GM21360 (cell line): ENCODE data around the gene MTCL1.

Experiments
- ATAC-seq: cut with Tn5 transposase; IDR thresholded peaks from one replicate; pipeline ENCODE4 v1.9.1; 2021; ENCODE audit warnings: mild to moderate bottlenecking, moderate library complexity; ENCODE audit not compliant: unreplicated experiment

The MTCL1 gene

DNA sequence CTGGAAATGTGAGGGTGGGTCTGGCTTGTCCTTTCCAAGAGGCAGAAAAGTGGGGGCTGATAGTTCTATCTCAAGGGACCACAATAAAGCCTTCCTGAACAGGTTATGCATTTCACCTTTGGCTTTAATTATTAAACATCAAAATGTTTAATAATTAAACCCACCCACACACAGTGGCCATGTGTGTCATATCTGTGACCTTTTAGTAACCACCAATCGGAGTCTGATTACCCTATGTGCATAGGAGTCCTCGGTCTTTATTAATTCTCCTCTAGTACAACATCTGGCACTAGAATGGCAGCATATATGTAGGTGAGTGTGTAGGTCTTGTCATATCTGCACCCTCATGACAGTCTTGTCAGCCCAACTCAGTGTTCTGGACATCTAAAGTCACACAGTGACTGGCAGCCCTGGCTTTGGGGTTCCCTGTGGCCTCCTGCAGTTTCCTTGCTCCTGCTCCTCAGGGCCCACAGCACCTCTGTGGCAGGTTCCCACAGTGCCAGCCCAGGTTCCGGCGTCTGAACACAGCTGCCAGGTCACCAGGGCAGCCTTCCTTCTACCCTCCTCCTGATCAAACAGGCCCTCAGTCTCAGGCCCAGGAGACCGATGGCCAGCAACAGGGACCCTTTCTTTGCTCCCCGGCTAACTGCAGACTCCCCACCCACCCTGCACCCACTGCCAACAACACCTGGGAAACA lies 100.9 kb downstream of the MTCL1 start:
- ATAC-seq = no peak

DNA sequence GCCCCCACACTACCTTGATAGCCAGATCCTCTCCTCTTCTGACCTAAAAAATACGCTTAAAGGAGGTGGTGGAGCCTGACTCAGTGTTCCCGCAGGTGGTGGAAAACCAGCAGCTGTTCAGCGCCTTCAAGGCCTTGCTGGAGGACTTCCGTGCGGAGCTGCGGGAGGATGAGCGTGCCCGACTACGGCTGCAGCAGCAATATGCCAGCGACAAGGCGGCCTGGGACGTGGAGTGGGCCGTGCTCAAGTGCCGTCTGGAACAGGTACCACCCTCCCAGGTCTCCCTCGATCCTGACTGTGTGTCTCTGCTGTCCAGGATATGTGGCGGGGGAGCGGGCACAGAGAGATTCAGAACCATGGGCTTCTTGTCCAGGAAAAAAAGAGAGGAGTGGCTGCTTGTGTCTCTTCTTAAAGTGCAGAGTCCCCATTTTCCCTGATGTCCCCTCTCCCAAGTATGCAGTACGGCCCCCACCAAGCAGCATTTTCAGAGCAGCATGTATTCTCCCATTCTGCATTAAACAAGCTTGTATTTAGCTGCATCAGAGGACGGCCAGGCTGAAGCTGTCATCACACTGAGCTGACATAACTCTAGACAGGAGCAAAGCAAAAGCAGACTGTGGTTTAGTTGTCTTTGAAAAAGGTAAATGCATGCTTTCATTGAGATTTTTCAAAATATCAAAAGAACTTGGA lies 101.6 kb downstream of the MTCL1 start:
- ATAC-seq = no peak

DNA sequence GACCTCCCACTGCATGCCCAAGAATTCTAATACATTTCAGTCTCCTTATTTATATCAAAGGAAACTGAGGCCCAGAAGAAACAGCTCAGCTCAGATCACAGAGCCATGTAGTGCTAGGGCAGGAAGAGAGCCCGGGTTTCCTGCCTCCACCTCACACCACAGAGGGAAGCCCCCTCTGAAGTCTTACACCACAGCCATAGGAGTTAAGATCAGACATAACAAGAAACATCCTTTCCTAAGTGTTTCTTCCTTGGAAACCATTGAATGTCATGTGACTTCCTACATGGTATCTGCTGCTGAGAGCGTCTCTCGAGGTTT lies 102.1 kb downstream of the MTCL1 start:
- no peak for ATAC-seq

DNA sequence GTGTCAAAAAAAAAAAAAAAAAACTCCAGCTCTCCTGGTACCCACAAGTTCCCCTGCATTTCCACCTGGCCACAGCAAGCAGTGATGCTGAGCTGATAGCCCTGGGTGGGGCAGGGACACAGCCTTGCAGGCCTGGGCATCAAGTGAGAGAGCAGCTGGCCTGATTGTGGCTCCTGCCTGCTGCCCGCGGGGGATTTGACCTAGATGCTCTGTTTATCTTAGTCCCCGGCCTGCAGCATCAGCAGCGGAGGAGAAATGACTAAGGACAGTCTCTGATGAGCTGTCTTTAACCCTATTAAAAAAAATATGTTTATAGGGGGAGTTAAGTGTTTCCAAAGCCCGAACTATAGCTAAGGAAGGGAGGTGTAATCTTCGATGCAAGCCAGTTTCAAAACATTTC lies 102.6 kb downstream of the MTCL1 start:
- no peak for ATAC-seq

DNA sequence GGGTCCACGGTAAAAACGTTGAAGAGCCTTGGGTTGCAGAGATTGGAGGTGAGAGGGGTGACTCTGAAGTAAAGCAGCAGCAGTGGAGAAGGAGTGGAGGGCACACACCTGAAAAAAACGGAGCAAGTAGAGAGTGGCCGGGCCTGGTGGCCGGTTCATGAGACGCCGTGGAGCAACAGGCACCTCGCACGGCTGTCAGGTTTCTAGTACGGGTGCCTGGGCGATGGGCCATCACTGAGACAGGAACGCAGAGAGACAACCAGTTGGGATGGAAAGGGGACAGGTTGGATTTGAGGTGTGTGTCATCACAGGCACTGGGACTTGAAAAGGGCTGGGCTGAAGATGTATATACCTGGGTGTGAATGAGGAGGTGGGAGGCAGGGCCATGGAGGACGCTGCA lies 104.2 kb downstream of the MTCL1 start:
- ATAC-seq = no peak

DNA sequence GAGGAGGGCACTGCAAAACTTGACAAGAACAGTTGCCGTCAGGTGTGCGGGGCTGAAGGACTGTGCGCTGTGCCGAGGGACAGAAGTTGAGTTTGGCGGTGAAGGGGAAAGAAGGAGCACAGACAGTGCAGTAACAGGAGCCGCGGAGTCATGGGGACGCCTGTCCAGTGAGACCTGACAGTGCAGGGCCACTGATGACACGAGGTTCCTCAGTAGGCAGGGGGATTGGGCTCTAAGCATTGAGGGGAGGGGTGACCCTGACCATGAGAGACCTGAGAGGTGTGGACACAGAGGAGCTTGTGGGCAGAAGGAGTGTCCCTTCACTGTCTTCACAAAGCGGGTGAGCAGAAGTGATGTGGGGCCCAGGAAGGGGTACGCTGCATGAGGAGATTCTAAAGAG lies 104.8 kb downstream of the MTCL1 start:
- no peak for ATAC-seq

DNA sequence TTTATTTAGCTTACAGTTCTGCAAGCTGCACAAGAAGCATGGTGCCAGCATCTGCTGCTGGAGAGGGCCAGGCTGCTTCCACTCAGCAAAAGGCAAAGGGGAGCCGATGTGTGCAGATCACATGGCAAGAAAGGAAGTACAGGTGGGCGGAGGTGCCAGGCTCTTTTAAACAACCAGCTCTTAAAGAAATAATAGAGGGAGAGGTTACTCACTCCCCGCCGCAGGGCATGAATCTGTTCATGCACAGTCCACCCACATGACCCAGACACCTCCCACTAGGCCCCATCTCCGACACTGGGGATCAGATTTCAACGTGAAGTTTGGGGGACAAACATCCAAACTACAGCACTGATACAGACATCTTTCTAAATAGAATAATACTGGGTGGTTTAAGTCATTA lies 105.8 kb downstream of the MTCL1 start:
- ATAC-seq = no peak

DNA sequence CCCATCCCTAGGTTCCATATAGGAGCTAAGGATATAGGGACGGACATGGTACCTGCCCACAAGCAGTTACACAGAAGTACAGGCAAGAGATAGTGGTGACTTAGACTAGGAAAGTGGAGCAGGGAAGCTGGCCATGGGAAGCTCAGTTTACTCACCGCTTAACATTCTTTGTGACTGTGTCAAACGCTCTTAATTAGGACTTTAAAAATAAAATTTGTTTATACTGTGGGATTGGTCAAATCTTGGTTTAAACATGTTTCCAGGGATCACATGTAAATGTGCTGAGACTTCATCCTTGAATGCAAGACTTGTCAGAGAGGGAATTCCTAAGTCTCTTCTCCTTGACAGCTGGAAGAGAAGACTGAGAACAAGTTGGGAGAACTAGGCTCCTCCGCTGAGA lies 107.3 kb downstream of the MTCL1 start:
- no peak for ATAC-seq

DNA sequence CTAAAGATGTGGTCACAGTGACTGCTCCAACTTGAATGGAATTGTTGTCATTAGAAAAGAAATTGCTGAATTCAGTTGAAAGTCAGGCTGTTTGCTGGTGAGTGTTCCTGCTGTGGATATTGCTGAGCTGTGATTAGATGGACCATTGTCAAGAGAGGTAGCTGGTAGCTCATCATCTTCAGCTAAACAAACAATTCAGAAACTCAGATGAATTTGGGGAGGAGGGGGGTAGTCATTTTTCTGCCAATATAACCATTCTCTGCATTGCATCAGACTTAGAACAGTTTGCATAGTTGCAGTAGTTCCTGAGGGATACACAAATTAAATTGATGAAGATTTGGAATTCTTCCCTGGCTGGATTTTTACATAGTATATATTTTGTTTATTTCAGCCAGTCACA lies 108.3 kb downstream of the MTCL1 start:
- ATAC-seq = no peak

DNA sequence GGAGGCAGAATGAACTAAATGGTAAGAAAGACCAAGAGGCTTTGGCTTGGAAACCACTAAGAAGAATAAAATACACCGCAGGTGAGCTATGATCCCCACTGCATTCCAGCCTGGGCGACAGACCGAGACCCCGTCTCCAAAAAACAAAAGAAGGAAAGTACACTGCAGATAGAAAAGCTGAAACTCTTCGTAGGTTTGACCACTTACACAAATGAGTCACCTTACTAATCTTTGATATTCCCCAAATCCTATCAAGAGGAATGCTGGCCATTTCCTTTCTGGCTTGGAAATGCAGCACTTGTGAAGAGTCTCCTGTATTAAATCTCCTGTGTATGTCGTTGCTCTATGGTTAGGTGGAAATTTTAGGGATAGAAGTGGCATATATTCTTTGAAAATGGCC lies 108.8 kb downstream of the MTCL1 start:
- no peak for ATAC-seq

DNA sequence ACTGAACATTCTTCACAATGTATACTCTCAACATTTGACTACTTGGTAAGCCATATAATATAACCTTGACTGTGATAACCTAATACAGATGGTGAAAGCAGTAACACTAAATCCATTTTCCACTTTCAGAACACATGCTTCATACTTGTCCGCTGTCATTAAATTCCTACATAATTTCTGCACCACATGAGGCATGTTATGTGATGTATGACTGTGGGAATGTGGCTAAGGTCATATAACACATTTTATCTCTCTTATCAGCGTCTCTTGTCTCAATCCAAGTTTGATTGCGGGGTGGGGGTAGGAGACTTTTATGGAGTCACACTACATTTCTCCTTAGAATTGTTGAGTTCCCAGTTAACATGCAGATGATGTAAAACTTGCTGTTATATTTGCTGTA lies 110.9 kb downstream of the MTCL1 start:
- ATAC-seq = no peak

DNA sequence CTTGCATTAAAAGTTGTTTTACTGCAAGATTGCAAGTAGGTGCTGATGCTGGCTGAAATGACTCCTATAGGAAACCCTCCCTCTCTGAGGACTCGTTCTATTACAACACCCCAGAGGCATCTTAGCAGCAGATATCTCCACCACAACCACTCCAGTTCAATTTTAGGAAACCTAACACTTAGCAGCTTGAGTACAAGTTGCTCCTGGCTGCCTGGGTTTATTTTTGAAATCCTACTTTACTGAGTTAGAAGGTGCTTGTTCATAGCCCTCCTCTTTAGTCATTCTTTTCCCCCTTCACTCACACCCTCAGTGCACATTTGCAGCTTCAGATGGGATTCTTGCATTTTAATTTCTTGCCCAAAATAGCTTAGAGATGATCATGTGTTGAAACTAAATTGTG lies 111.5 kb downstream of the MTCL1 start:
- no peak for ATAC-seq

DNA sequence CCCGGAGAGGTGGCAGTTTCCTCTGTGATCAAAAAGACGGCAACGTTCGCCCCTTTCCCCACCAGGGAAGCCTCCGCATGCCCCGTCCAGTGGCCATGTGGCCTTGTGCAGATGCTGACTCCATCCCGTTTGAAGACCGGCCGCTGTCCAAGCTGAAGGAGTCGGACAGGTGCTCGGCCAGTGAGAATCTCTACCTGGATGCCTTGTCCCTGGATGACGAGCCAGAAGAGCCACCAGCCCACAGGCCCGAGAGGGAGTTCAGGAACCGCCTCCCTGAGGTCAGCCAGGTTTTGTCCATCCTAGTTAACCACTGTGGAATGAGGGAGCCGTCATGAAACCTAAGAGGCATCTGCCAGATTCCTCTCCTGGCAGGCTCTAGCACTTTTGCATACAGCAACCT lies 113.6 kb downstream of the MTCL1 start:
- no peak for ATAC-seq

DNA sequence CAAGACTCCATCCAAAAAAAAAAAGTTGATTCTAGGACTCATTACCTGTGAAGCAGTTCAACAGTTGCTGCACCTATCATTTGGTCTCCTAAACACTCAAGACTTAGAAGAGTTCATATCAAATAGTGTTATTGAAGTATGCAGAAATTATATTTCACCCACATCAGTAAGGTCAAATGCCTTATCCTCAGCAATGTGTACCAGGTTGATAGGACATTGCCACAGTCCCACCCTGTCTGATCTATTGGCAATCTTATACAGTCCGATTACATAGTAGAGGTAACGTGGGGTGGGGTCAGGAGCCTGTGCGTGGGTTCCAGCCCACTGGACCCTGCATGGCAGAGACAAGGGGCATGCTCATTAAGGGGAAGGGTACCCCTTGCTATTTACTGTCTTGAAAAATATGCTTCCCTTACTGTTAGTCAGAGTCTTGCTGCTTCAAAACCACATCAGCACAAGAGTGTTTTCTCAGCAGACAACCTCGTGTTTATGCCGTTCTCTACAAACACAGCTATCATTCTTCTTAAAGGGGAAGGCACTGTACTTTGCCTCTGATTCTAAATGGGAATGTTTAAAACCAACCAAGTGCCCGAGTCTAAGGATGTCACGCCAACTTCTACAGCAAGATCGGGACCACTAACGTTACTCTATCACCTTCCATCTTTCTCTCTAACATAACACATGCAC lies 115.2 kb downstream of the MTCL1 start:
- no peak for ATAC-seq

DNA sequence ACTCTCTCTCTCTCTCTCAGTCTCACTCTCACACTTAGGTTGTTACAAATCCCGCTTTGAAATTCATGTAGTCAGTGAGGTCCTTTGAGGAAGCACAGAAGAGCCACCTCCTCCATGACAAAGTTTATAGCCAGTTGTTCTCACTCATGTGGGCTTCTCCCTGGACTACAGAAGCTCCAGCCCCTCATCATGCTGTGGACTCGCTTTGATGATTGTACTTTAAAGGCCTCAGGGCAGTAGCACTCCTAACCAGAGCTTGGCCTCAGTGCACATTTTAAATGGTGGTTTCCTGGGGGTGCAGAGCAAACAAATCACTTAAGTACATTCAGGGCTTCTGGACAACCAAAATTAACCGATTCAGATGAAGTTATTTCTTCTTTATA lies 115.7 kb downstream of the MTCL1 start:
- ATAC-seq = no peak

DNA sequence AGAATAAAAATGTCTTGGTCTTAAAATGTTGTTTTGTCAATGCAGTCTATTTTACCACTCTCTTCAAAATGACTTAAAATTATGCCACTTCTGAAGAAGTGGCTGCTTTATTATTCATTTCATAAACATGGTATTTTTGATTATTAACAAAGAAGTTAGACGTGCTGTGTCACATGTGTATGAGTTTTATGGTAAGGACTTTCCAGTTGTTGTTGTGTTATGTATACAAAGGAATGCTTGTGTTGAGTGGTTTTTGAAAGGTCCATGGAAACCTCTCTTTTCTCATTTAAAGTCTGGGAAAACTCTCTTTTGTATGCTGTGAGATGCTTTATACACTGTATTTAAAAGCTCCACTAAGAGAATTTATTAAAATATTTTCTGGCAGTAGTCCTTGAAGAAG lies 116.2 kb downstream of the MTCL1 start:
- no peak for ATAC-seq

DNA sequence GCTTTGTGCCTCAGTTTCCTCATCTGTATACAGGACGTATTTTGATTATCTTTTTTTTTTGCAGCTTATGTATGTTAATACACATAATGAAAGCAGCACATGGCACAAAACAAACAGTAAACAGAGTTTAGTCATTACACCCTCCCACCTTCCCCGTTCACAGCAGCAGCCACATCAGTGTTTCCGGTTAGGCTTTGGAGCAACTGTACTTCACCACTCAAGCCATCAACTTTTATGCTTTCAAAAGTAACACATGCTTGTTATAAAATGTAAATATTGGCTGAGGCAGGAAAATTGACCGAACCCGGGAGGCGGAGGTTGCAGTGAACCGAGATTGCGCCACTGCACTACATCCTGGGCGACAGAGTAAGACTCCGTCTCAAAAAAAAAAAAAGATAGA lies 117.3 kb downstream of the MTCL1 start:
- ATAC-seq = no peak

DNA sequence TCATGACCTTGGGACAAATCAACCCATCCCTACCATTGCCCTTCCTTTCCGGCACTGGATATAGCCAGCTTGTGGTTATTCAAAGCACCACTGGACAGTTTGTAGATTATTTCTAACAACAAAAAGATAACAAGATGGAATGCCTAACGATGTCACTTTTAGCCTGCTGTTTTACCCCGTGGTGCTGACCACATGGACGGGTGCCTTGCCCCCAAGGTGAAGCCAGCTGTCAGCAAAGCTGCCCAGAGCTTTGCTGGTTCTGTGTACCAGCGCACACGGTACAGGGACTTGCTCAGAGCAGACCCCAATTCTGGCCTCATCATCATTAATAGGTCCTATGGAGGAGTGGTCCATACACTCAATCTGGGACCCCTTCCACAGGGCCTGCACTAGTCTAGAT lies 118.2 kb downstream of the MTCL1 start:
- no peak for ATAC-seq

DNA sequence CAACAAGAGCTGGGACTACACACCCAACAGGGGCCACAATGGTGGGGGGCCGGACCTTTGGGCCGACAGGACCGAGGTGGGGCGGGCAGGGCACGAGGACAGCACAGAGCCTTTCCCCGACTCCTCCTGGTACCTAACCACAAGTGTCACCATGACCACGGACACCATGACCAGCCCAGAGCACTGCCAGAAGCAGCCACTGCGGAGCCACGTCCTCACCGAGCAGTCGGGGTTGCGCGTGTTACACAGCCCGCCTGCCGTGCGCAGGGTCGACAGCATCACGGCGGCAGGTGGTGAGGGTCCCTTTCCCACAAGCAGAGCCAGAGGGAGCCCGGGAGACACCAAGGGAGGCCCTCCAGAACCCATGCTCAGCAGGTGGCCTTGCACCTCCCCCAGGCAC lies 119.5 kb downstream of the MTCL1 start:
- ATAC-seq = no peak

DNA sequence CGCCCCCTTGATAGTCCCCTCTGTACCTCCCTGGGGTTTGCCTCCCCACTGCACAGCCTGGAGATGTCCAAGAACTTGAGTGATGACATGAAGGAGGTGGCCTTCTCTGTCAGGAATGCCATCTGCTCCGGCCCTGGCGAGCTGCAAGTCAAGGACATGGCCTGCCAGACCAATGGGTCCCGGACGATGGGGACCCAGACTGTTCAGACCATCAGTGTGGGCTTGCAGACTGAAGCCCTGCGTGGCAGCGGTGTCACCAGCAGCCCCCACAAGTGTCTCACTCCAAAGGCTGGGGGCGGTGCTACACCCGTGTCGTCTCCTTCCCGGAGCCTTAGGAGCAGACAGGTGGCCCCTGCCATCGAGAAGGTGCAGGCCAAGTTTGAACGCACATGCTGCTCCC lies 119.9 kb downstream of the MTCL1 start:
- ATAC-seq = no peak

DNA sequence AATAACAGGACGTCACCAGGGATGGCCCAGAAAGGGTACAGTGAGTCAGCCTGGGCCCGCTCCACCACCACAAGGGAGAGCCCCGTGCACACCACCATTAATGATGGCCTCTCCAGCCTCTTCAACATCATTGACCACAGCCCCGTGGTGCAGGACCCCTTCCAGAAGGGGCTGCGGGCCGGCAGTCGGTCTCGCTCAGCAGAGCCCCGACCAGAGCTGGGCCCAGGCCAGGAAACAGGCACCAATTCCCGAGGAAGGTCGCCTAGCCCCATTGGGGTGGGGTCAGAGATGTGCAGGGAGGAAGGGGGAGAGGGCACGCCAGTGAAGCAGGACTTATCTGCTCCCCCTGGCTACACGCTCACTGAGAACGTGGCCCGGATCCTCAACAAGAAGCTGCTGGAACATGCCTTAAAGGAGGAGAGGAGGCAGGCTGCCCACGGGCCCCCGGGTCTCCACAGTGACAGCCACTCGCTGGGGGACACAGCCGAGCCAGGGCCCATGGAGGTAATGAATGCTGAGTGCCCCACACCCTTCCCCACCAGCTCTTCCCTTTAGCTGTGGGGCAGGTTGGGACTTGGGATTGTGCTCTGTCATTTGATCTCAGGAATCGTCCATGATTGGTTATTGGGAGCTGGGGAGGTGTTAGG lies 120.5 kb downstream of the MTCL1 start:
- no peak for ATAC-seq

DNA sequence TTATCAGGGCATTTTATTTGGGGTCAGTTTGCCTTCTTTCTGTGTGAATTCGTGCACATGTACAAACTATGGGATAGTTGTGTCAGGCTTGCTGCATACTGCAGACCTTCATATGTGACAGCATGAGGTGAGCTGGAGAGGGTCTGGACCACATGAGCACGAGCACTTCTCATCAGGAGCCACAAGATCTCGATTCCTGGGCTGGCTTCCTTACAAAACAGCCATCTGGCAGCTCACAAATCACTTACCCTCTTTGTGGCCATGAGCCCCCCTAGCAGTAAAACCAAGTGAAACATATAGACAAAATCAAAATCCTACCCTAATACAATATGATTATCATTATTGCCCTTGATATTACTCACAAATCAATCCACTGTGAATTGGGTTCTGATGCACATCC lies 121.2 kb downstream of the MTCL1 start:
- ATAC-seq = no peak
